GM12892 (cell line): ENCODE measurements around the gene MUC2.

Experiments used
- POLR2A ChIP-seq: IDR thresholded peaks from 2 replicates; pipeline ENCODE4 v1.6.1; 2011; ENCODE audit warnings: low read depth, low read length, control low read depth
- TAF1 ChIP-seq: IDR thresholded peaks from 2 replicates; pipeline ENCODE4 v1.6.1; 2011; ENCODE audit warnings: low read depth, mild to moderate bottlenecking, control low read depth, low read length, borderline replicate concordance

DNA sequence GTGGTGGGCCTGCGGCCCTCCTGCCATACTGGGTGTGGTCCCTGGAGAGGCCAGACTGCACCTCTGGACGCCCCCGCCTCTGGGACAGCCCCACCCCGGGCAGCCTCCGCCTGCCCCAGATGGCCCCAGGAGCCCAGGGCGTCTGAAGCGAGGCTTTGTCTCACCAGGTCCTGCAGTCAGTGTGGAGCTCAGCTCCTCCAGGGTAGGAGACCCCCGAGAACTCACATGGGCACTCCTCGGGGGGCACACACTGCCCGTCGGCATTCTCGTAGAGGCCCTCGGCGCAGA is 48.6 kb upstream of the MUC2 start:
- TF ChIP-seq POLR2A, result no peak
- no peak for TF ChIP-seq TAF1
